GM18951 (cell line): Measurements from ENCODE around the gene CLDN20.

Experiments
- POLR2A ChIP-seq: IDR thresholded peaks from 4 replicates; pipeline ENCODE4 v1.6.1; 2011; ENCODE audit warnings: mild to moderate bottlenecking; ENCODE audit not compliant: insufficient read length, insufficient read depth; ENCODE audit errors: extremely low read depth
- in situ Hi-C: fragments of 300-500 bp; cut with MboI; formaldehyde crosslinking; loops from one replicate; pipeline ENCODE4 v1.12.0; 2022; ENCODE audit warnings: low sequenced_read_pairs, mixed read lengths, inconsistent platforms; ENCODE audit not compliant: unreplicated experiment

Gene CLDN20

GRCh38 chr6:155232848-155233247 lies 31.0 kb upstream of the CLDN20 start:
- in situ Hi-C loops, result no loop called here
- no peak for TF ChIP-seq POLR2A

GRCh38 chr6:155234167-155234566 lies 29.6 kb upstream of the CLDN20 start:
- in situ Hi-C loops, result no loop called here
- no peak for TF ChIP-seq POLR2A

- in situ Hi-C loops, result no loop called here
- TF ChIP-seq POLR2A, result no peak
These were observed 29.1 kb upstream of the CLDN20 start for GRCh38 chr6:155234687-155235086.

- no peak for TF ChIP-seq POLR2A
- in situ Hi-C loops, result no loop called here
These were observed 28.7 kb upstream of the CLDN20 start for GRCh38 chr6:155235087-155235486.

- TF ChIP-seq POLR2A, result no peak
These were observed 26.2 kb upstream of the CLDN20 start for GRCh38 chr6:155237613-155238012.

GRCh38 chr6:155240905-155241600 lies 22.8 kb upstream of the CLDN20 start:
- in situ Hi-C loops, result no loop called here

More at GRCh38 chr6:155237613-155238012, 26.2 kb upstream of the CLDN20 start:
- in situ Hi-C loops, result no loop called here

GRCh38 chr6:155241966-155242365 lies 21.8 kb upstream of the CLDN20 start:
- in situ Hi-C loops, result no loop called here

More at GRCh38 chr6:155240905-155241600, 22.8 kb upstream of the CLDN20 start:
- TF ChIP-seq POLR2A, result no peak

GRCh38 chr6:155244434-155244833 lies 19.4 kb upstream of the CLDN20 start:
- in situ Hi-C loops, result no loop called here
- no peak for TF ChIP-seq POLR2A

More at GRCh38 chr6:155241966-155242365, 21.8 kb upstream of the CLDN20 start:
- TF ChIP-seq POLR2A, result no peak

GRCh38 chr6:155245193-155245592 lies 18.6 kb upstream of the CLDN20 start:
- TF ChIP-seq POLR2A, result no peak
- in situ Hi-C loops, result no loop called here

- in situ Hi-C loops, result no loop called here
- no peak for TF ChIP-seq POLR2A
These were observed 18.0 kb upstream of the CLDN20 start for GRCh38 chr6:155245831-155246230.

- no peak for TF ChIP-seq POLR2A
- in situ Hi-C loops, result no loop called here
These were observed 17.0 kb upstream of the CLDN20 start for GRCh38 chr6:155246825-155247224.

- TF ChIP-seq POLR2A, result no peak
- in situ Hi-C loops, result no loop called here
These were observed 16.2 kb upstream of the CLDN20 start for GRCh38 chr6:155247618-155248007.

GRCh38 chr6:155248008-155249001 lies 15.5 kb upstream of the CLDN20 start:
- TF ChIP-seq POLR2A, result no peak
- in situ Hi-C loops, result no loop called here

- TF ChIP-seq POLR2A, result no peak
- in situ Hi-C loops, result loop anchor here (5.0 kb wide), 1 partner anchor 319 kb away; no protein-coding TSS in a partner anchor
These were observed 13.0 kb upstream of the CLDN20 start for GRCh38 chr6:155250701-155251381.
